GM18508 (cell line): Measurements from ENCODE around the gene CYP8B1.

Experiments
- ATAC-seq: cut with Tn5 transposase; IDR thresholded peaks from one replicate; pipeline ENCODE4 v1.9.1; 2021; ENCODE audit warnings: moderate number of reproducible peaks; ENCODE audit not compliant: insufficient read depth, unreplicated experiment

Gene CYP8B1, protein sequence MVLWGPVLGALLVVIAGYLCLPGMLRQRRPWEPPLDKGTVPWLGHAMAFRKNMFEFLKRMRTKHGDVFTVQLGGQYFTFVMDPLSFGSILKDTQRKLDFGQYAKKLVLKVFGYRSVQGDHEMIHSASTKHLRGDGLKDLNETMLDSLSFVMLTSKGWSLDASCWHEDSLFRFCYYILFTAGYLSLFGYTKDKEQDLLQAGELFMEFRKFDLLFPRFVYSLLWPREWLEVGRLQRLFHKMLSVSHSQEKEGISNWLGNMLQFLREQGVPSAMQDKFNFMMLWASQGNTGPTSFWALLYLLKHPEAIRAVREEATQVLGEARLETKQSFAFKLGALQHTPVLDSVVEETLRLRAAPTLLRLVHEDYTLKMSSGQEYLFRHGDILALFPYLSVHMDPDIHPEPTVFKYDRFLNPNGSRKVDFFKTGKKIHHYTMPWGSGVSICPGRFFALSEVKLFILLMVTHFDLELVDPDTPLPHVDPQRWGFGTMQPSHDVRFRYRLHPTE

GRCh38 chr3:42875325-42876151, at the start of gene CYP8B1:
TSS of gene CYP8B1 (minus strand) at chr3:42875879. CDS start at chr3:42875816, 63 bp downstream.
- ATAC-seq = no peak

DNA sequence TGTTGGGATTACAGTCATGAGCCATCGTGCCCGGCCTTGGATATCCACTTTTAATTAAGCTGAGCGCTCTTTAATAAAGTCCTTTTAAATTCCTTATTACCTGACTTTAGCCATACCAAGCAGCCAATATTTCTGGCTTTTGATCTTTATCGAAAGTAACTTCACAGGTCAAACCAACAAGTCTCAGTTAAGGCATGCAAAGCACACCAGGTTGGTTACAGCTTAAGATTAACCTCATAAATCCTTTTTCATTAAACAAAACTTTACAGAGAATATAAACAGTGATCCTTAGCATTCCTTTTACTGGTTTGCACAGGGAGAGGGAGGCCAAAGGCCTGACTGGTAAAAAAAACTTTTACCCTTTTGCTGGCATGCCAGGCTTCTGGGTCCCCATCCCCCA, 47.9 kb upstream of the CYP8B1 start:
- ATAC-seq = no peak

- no peak for ATAC-seq
Measured at GRCh38 chr3:42914771-42915515, 39.3 kb upstream of the CYP8B1 start.

GRCh38 chr3:42911551-42911950, 35.9 kb upstream of the CYP8B1 start:
- ATAC-seq = no peak

- ATAC-seq = no peak
Measured at GRCh38 chr3:42908675-42909074, 33.0 kb upstream of the CYP8B1 start.

GRCh38 chr3:42906848-42907183, 31.1 kb upstream of the CYP8B1 start:
- no peak for ATAC-seq

- no peak for ATAC-seq
Measured at GRCh38 chr3:42906070-42906847, 30.6 kb upstream of the CYP8B1 start, which contains the start of gene ZNF662. TSS of gene ZNF662 (plus strand) at chr3:42906142. CDS start at chr3:42908115, 1,973 bp downstream.

GRCh38 chr3:42905740-42906069, 30.0 kb upstream of the CYP8B1 start:
- no peak for ATAC-seq

- no peak for ATAC-seq
Measured at GRCh38 chr3:42904076-42904475, 28.4 kb upstream of the CYP8B1 start.

DNA sequence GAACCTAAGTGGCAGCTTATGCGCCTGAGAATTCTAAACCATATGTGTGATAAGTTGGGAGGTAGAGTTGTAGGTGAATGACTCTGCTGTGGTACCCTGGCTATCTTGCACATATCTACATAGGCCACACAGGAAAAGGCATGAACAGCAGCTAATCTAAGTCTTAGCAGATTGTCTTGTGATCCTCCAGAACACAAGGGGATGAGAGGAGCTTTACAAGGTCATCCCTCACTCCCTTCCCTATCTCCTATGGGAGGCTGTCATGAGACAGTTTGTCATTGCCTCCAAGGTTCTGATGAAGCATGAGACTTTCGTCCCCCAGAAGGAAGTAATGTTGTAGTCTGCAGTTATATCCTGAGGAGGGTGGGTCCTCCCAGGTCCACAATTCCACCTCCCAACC, 26.6 kb upstream of the CYP8B1 start:
- no peak for ATAC-seq

DNA sequence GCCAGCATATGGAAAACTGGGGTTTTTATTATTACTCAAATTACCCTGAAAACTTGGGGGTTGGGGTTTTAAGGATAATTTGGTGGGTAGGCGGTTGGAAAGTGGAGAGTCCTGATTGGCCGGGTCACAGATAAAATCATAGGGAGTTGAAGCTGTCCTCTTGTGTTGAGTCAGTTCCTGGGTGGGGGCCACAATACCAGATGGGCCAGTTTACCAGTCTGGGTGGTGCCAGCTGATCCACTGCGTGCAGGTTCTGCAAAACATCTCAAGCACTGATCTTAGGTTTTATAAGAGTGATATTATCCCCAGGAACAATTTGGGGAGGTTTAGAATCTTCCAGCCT, 25.4 kb upstream of the CYP8B1 start:
- no peak for ATAC-seq

- ATAC-seq = no peak
Measured at GRCh38 chr3:42900226-42901072, 24.8 kb upstream of the CYP8B1 start.

DNA sequence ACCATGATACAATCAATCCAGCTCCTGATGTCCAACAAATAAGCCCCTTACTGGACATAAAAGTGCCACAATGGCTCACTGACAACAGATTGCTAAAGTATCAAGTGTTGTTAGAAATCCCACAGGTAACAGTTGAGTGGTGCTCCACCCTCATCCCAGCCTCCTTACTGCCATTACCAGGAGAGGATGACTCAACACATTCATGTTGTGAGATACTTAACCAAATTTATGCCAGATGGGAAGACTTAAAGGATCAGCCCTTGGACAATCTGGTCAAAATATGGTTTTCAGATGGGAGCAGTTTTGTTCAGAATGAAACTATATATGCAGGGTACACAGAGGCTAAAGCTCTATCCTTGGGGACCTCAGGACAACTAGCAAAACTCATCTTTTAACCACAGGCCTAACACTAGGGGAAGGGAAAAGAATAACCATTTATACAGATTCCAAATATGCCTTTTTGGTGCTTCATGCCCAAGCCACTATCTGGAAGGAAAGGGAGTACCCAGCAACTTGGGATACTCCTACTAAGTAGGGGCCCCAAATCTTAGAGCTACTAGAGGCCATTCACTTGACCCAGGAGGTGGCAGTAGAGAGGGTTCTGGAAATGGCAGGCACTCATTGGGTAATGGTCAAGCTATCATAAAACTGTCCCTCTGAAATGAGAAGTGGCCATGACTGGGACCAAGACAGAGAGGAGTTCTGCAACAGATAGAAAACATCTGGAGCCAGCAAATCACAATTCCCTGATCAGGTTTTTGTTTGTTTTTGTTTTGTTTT, 23.4 kb upstream of the CYP8B1 start:
- ATAC-seq = no peak

- no peak for ATAC-seq
Measured at GRCh38 chr3:42895580-42895868, 19.8 kb upstream of the CYP8B1 start.

GRCh38 chr3:42894698-42895579, 19.3 kb upstream of the CYP8B1 start:
- no peak for ATAC-seq

DNA sequence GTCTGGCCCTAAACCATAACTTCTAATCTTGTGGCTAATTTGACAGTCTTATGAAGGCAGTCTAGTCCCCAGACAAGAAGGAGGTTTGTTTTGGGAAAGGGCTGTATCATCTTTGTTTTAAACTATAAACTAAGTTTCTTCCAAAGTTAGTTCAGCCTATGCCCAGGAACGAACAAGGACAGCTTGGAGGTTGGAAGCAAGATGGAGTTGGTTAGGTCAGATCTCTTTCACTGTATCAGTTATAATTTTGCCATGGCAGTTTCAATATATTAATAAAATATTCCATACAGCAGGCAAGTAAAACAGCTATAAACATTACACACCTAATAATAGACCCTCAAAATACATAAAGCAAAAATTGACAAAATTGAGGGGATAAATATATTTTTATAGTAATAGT, 17.1 kb upstream of the CYP8B1 start:
- no peak for ATAC-seq

DNA sequence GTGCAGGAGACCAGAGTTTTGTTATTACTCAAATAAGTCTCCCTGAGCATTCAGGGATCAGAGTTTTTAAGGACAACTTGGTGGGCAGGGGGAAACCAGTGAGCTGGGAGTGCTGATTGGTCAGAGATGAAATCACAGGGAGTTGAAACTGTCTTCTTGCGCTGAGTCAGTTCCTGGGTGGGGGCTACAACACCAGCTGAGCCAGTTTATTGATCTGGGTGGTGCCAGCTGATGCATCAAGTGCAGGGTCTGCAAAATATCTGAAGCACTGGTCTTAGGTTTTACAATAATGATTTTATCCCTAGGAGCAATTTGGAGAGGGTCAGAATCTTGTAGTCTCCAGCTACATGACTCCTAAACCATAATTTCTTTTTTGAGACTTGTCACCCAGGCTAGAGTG, 16.5 kb upstream of the CYP8B1 start:
- no peak for ATAC-seq

- ATAC-seq = no peak
Measured at GRCh38 chr3:42891042-42891441, 15.4 kb upstream of the CYP8B1 start.
